ENCODE measurements around the gene DENND6B. TPM values are rescaled to one million over a fixed set of nuclear protein-coding genes. Genes with fewer than 3 reads are reported as not detected.
"Not testable (repeated sequence)": the region's sequence is repeated elsewhere in the genome, so short reads cannot be mapped to it uniquely, and the experiment has no call there.

DENND6B gene
- polyA plus RNA-seq, 4 donors: 1.9 to 4.5 (median 2.5) TPM

DNA sequence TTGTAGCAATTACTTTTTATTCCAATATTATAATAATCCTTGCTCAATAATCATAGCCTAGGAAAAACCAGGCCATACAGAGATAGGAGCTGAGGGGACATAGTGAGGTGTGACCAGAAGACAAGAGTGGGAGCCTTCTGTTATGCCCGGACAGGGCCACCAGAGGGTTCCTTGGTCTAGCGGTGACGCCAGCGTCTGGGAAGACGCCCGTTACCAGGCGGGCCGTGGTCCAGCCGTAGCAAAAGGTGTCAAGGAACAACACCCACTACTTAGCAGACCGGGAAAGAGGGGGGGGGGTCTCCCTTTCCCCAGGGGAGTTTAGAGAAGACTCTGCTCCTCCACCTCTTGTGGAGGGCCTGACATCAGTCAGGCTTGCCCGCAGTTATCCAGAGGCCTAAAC lies 53.5 kb downstream of the DENND6B start:
- not testable (repeated sequence) for H3K4me3 ChIP-seq (ENCODE audit: low read depth in 1 of 3, low read length in 3 of 3); FAIRE-seq; DNase-seq; H3K27ac ChIP-seq (ENCODE audit: low read depth in 1 of 3, low read length in 2 of 3); H3K9me3 ChIP-seq (ENCODE audit: control insufficient read depth in 2 of 2, insufficient read depth in 1 of 2, low read depth in 1 of 2, low read length in 1 of 2)
- Histone ChIP-seq H3K4me1 (ENCODE audit: control insufficient read depth in 3 of 3, insufficient read depth in 2 of 3, low read depth in 1 of 3, low read length in 2 of 3) (peaks cover 2 to 17% (median 8%) of the 10 kb centered on the region in 3 donors), H3K27me3 (ENCODE audit: control insufficient read depth in 3 of 3, insufficient read depth in 3 of 3, low read length in 3 of 3) (peaks cover 0 to 28% (median 0%) of the 10 kb centered on the region in 3 donors), H3K36me3 (ENCODE audit: control insufficient read depth in 3 of 3, insufficient read depth in 2 of 3, low read depth in 1 of 3, low read length in 3 of 3) (peaks cover 12 to 47% (median 15%) of the 10 kb centered on the region in 3 donors)
- WGBS, 3 donors: 33 to 60% (median 47%) methylated on average over 10 to 11 of the region's 11 CpGs

DNA sequence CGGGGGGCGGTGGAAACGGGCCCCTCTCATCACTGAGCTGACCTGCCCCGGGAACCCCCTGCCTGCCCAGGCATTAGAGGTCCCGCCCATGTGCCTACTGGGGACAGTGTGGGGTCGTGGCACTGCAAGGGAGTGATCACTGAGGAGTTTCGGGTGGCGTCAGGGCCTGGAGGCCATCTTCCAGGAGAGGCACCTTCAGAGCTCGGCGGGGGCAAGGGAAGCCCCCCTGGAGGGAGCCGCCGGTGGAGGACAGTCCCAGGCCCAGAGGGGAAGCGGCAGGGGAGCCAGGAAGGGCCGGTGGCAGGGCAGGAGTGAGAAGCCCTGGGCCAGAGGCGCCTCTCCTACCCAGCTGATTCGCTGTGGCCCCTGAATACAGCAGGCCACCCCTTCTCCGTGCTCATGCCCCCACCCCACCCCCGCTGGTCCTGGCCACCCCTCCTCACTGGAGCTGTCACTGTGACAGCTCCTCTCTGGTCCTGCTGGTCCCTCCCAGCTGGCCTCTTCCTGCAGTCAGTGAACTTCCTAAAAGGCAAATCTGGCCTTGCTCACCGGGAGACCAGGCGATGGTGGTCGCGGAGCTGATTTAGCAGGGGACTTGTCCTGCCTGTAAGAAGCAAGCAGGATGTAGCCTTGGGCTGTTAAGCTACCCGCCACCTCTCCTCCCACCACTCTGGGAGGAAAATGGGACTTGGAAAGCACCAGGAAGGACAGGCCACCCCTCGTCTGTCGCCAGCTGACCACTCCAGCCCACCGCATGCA lies 54.6 kb downstream of the DENND6B start:
- Histone ChIP-seq H3K4me1 (ENCODE audit: control insufficient read depth in 3 of 3, insufficient read depth in 2 of 3, low read depth in 1 of 3, low read length in 2 of 3) (peaks cover 2 to 23% (median 8%) of the 10 kb centered on the region in 3 donors), H3K27ac (ENCODE audit: low read depth in 1 of 3, low read length in 2 of 3) (no peak overlapping the region), H3K9me3 (ENCODE audit: control insufficient read depth in 2 of 2, insufficient read depth in 1 of 2, low read depth in 1 of 2, low read length in 1 of 2) (no peaks in the 10 kb centered on the region), H3K4me3 (ENCODE audit: low read depth in 1 of 3, low read length in 3 of 3) (no peak overlapping the region), H3K36me3 (ENCODE audit: control insufficient read depth in 3 of 3, insufficient read depth in 2 of 3, low read depth in 1 of 3, low read length in 3 of 3) (peaks cover 5 to 36% (median 11%) of the 10 kb centered on the region in 3 donors), H3K27me3 (ENCODE audit: control insufficient read depth in 3 of 3, insufficient read depth in 3 of 3, low read length in 3 of 3) (peaks cover 0 to 36% (median 0%) of the 10 kb centered on the region in 3 donors)
- DNase-seq (no peak), FAIRE-seq (no peak)
- 42 to 54% (median 43%) methylated on average over 17 to 26 of the region's 26 CpGs for WGBS, 3 donors

DNA sequence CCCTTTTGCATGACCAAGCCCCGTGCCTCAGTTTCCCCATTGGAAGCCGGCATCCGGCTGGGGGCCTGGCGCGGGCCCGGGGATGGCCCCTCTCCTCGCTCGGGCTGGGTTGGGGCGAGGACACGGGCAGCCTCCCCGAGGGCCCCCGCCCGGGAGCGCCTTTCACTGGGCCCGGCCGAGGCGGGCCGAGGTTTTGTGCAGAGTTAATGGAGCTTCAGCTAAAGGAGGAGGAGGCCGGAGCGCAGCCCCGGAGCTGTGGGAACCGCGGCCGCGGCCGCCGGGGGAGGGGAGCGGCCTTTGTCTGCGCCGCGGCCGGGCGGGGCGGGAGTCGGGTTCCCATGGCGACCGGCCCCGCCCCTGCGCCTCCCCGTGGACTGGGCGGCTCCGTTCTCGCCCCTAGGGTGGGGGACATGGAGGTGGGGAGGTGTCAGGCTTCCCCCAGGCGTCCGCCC lies 55.3 kb downstream of the DENND6B start:
- Histone ChIP-seq H3K4me1 (ENCODE audit: control insufficient read depth in 3 of 3, insufficient read depth in 2 of 3, low read depth in 1 of 3, low read length in 2 of 3) (peaks cover 2 to 24% (median 8%) of the 10 kb centered on the region in 3 donors), H3K4me3 (ENCODE audit: low read depth in 1 of 3, low read length in 3 of 3) (peak overlapping the region; percentile 8 to 48 (median 36)), H3K36me3 (ENCODE audit: control insufficient read depth in 3 of 3, insufficient read depth in 2 of 3, low read depth in 1 of 3, low read length in 3 of 3) (peaks cover 3 to 29% (median 8%) of the 10 kb centered on the region in 3 donors), H3K27ac (ENCODE audit: low read depth in 1 of 3, low read length in 2 of 3) (no peak overlapping the region), H3K9me3 (ENCODE audit: control insufficient read depth in 2 of 2, insufficient read depth in 1 of 2, low read depth in 1 of 2, low read length in 1 of 2) (no peaks in the 10 kb centered on the region), H3K27me3 (ENCODE audit: control insufficient read depth in 3 of 3, insufficient read depth in 3 of 3, low read length in 3 of 3) (peaks cover 0 to 43% (median 0%) of the 10 kb centered on the region in 3 donors)
- FAIRE-seq (no peak), DNase-seq (peak; percentile 60 to 63)
- 0 to 1% (median 0%) methylated on average over 8 to 45 of the region's 45 CpGs for WGBS, 3 donors

DNA sequence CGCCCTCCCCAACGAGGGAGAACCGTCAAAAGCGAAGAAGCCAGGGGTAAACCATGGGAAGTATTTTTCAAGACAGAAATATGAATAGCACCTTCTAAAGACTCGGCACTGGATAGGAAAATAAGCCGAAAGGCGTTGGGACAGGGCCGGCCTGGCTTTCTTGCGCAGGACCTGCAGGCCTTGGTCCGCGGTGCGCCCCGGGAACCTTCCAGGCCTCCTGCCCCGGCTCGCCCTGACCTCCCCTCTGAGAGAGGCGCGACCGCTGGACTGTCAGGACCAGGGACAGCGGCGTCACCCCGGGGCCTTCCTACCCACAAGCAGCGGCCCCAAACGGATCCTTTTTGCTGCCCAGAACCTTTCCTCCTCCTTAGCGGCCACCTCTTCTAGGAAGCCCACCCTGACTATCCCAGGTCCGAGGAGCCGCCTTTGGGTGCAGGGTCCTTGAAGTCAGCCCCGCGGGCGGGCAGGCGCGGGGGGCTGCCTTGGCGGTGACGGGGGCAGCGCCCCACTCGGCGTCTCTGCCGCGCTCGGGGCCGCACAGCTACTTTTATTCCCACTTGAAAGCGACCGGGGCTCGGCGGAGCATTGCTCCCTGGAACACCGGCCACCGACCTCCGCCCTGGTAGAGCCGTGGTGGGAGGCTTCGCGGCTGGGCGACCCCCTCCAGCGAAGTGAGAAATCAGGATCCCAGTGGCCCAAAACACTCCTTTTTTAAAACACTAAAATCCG lies 56.0 kb downstream of the DENND6B start:
- FAIRE-seq (no peak), DNase-seq (peak; percentile 42 to 84)
- no peaks in the 10 kb centered on the region for H3K9me3 ChIP-seq (ENCODE audit: control insufficient read depth in 2 of 2, insufficient read depth in 1 of 2, low read depth in 1 of 2, low read length in 1 of 2)
- H3K27ac ChIP-seq (ENCODE audit: low read depth in 1 of 3, low read length in 2 of 3): peak overlapping the region in 1 of 3 donors; percentile 46
- peak overlapping the region; percentile 35 to 53 (median 48) for H3K4me3 ChIP-seq (ENCODE audit: low read depth in 1 of 3, low read length in 3 of 3)
- H3K4me1 ChIP-seq (ENCODE audit: control insufficient read depth in 3 of 3, insufficient read depth in 2 of 3, low read depth in 1 of 3, low read length in 2 of 3): peaks cover 2 to 24% (median 8%) of the 10 kb centered on the region in 3 donors
- 1 to 4% (median 2%) methylated on average over 53 of the region's 53 CpGs for WGBS, 3 donors
- H3K36me3 ChIP-seq (ENCODE audit: control insufficient read depth in 3 of 3, insufficient read depth in 2 of 3, low read depth in 1 of 3, low read length in 3 of 3): peaks cover 0 to 22% (median 4%) of the 10 kb centered on the region in 3 donors
- peaks cover 0 to 50% (median 0%) of the 10 kb centered on the region in 3 donors for H3K27me3 ChIP-seq (ENCODE audit: control insufficient read depth in 3 of 3, insufficient read depth in 3 of 3, low read length in 3 of 3)

DNA sequence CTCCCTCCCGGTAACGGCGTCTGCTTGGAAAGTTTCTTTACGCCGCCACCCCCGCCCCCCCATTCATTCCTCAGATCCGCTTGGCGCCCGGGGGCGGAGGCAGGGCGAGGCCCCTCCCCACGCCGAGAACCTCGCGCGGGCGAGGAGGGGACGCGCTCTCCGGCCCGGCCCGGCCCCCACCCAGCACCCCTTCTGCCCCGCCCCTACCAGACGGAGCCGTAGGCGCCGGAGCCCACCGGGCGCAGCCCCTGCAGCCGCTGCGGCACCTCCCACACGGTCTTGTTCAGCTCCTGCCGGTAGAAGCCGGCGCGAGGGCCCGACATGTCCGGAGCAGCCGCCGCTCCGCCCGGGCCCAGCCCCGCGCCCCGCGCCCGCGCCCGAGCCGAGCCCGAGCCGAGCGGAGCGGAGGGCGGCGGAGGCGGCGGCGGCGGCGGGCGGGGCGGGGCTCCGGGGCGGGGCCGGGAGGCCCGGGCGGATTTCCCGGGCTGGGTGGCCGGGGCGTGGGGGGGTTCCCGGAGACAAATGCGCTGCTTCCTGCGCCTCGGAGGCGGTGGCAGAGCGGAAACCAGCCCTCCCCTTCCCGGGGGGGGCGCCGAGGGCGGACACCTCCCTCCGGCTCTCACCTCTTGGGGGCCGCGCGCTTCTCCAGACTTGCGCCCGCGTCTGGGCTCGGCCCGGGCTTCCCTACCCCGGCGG lies 56.7 kb downstream of the DENND6B start, which contains the start of gene MAPK11:
MAPK11 (minus strand) TSS at position 411 of the 696 bp plus-strand sequence; CDS start at position 323, 88 bp downstream.
- H3K36me3 ChIP-seq (ENCODE audit: control insufficient read depth in 3 of 3, insufficient read depth in 2 of 3, low read depth in 1 of 3, low read length in 3 of 3): peaks cover 0 to 15% (median under 1%) of the 10 kb centered on the region in 3 donors
- FAIRE-seq (no peak), DNase-seq (peak in 1 of 2 donors; percentile 35)
- H3K4me3 ChIP-seq (ENCODE audit: low read depth in 1 of 3, low read length in 3 of 3): peak within 1 kb of the TSS; percentile 35 to 53 (median 48)
- WGBS, 3 donors: 0 to 1% (median 1%) methylated on average over 32 to 92 of the region's 92 CpGs
- H3K27ac ChIP-seq (ENCODE audit: low read depth in 1 of 3, low read length in 2 of 3): peak within 1 kb of the TSS in 1 of 3 donors; percentile 46
- H3K9me3 ChIP-seq (ENCODE audit: control insufficient read depth in 2 of 2, insufficient read depth in 1 of 2, low read depth in 1 of 2, low read length in 1 of 2): no peaks in the 10 kb centered on the region
- H3K4me1 ChIP-seq (ENCODE audit: control insufficient read depth in 3 of 3, insufficient read depth in 2 of 3, low read depth in 1 of 3, low read length in 2 of 3): peaks cover 2 to 24% (median 8%) of the 10 kb centered on the region in 3 donors
- peaks cover 0 to 50% (median 0%) of the 10 kb centered on the region in 3 donors for H3K27me3 ChIP-seq (ENCODE audit: control insufficient read depth in 3 of 3, insufficient read depth in 3 of 3, low read length in 3 of 3)

DNA sequence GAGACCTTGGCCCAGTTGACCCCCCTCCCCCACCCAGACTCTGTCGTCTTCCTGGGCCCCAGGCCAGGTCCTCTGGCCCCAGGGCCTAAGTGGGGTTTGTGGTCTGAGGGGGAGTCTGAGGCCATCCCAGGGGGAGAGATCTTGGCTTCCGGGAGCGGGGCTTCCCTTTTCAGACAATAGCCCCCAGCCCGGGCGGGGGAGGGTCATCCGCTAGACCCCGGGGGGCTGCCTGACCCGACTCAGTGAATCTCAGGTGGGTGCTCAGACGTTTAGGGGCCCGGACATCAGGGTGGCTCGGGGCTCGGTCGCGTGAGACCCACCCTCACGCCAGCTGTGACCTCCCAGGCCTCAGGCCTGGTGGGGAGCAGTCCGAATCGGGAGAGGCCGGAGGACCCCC lies 57.2 kb downstream of the DENND6B start:
- 10 to 15% (median 10%) methylated on average over 17 to 18 of the region's 18 CpGs for WGBS, 3 donors
- peaks cover 0 to 11% (median 0%) of the 10 kb centered on the region in 3 donors for H3K36me3 ChIP-seq (ENCODE audit: control insufficient read depth in 3 of 3, insufficient read depth in 2 of 3, low read depth in 1 of 3, low read length in 3 of 3)
- peaks cover 0 to 53% (median 0%) of the 10 kb centered on the region in 3 donors for H3K27me3 ChIP-seq (ENCODE audit: control insufficient read depth in 3 of 3, insufficient read depth in 3 of 3, low read length in 3 of 3)
- H3K4me3 ChIP-seq (ENCODE audit: low read depth in 1 of 3, low read length in 3 of 3): peak overlapping the region; percentile 15 to 53 (median 35)
- no peak overlapping the region for H3K27ac ChIP-seq (ENCODE audit: low read depth in 1 of 3, low read length in 2 of 3)
- H3K4me1 ChIP-seq (ENCODE audit: control insufficient read depth in 3 of 3, insufficient read depth in 2 of 3, low read depth in 1 of 3, low read length in 2 of 3): peaks cover 2 to 24% (median 8%) of the 10 kb centered on the region in 3 donors
- no peaks in the 10 kb centered on the region for H3K9me3 ChIP-seq (ENCODE audit: control insufficient read depth in 2 of 2, insufficient read depth in 1 of 2, low read depth in 1 of 2, low read length in 1 of 2)
- FAIRE-seq (no peak), DNase-seq (no peak)

DNA sequence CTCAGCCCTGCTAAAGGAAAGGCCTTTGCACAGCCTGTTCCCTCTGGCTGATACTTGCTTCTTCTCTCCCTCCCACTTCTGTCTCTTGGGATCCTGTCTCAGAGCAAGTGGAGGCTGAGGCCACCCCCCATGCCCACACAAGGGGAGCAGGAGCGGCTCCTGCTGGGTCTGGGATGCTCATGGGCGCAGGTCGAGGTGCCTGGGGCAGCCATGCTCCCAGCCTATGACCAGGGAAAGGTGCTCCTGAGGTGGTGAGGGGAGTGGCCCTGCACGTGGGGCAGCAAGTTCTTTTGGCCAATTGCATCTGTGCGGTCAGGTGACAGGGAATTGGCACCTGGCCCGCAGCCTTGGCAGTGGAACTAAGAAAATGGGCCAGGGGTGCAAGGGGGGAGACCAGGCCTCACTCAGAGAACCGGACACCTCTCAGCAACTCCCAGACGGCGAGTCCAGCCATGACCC lies 58.1 kb downstream of the DENND6B start:
- no peak overlapping the region for H3K27ac ChIP-seq (ENCODE audit: low read depth in 1 of 3, low read length in 2 of 3)
- 25 to 45% (median 37%) methylated on average over 9 of the region's 9 CpGs for WGBS, 3 donors
- FAIRE-seq (no peak), DNase-seq (peak in 1 of 2 donors; percentile 56)
- peaks cover 0 to 5% (median 0%) of the 10 kb centered on the region in 3 donors for H3K36me3 ChIP-seq (ENCODE audit: control insufficient read depth in 3 of 3, insufficient read depth in 2 of 3, low read depth in 1 of 3, low read length in 3 of 3)
- H3K4me1 ChIP-seq (ENCODE audit: control insufficient read depth in 3 of 3, insufficient read depth in 2 of 3, low read depth in 1 of 3, low read length in 2 of 3): peaks cover 2 to 24% (median 8%) of the 10 kb centered on the region in 3 donors
- no peaks in the 10 kb centered on the region for H3K9me3 ChIP-seq (ENCODE audit: control insufficient read depth in 2 of 2, insufficient read depth in 1 of 2, low read depth in 1 of 2, low read length in 1 of 2)
- peaks cover 0 to 54% (median 0%) of the 10 kb centered on the region in 3 donors for H3K27me3 ChIP-seq (ENCODE audit: control insufficient read depth in 3 of 3, insufficient read depth in 3 of 3, low read length in 3 of 3)
- H3K4me3 ChIP-seq (ENCODE audit: low read depth in 1 of 3, low read length in 3 of 3): no peak overlapping the region

Data from small intestine (tissue), 7 donors.